Iris pigment epithelial cell (primary cell): ENCODE measurements around the gene PLEK2.
A peak's percentile ranks its signal among the peaks of the same experiment; 100 is the strongest.

Source experiments
- DNase-seq: peaks from one replicate; pipeline ENCODE4 v3.0.0-alpha.2; 2011; ENCODE audit warnings: low read depth

The PLEK2 gene

DNA sequence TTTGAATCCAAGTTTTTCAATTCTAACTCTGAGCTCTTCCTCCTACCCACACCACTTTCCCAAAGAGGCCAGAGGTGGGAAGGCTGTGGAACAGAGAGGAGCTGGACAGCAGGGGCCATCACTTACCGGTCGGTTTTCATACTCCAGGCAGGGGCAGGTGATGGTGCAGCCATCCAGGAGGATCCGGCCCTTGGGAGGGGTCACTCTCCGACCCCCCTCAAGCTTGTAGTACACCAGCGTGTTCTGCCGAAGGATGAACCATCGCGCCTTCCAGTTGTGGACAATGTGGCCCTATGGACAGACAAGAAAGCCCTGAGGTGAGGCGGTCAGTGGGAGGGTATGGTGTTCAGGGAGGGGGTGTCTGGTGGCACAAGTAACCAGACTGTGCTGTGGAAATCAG is 14.4 kb downstream of the PLEK2 start:
- no peak for DNase-seq

DNA sequence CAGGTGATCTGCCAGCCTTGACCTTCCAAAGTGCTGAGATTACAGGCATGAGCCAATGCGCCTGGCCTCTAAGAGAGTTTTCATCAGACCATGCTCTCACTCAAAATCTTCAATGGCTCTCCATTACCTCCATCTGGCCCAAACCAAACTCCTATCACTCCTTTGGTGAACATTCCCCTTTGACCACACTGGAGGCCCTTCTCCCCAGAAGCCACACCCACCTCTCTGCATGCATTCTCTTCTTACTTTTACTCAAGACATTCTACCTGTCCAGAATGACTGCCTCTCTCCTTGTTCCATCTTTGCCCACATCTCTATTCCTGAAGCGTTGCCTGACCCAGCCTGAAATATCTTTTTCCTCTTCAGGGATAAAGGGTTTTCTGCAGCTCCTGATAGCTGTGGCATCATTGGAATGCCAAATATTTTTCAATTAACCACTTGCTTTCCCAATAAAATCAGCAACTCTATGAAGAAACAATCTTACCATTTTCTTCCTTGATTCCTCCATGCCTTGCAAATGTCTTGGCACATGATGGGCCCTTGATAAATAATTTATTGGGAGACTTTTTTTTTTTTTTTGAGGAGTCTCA is 15.5 kb downstream of the PLEK2 start:
- DNase-seq = peak; percentile 47

DNA sequence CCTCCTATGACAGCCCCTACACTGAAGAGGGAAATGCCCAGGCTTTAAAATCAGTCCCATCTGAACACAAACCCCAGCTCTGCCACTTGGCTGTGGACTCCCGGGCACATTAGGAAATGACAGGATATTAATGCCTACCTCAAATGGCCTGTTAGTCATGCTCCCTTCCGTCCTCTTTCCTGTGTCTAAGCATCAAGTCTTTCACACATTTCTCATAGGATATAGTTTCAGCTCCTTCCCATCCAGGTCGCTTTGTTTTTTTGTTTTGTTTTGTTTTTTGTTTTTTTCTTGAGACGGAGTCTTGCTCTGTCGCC is 16.1 kb downstream of the PLEK2 start:
- no peak for DNase-seq

DNA sequence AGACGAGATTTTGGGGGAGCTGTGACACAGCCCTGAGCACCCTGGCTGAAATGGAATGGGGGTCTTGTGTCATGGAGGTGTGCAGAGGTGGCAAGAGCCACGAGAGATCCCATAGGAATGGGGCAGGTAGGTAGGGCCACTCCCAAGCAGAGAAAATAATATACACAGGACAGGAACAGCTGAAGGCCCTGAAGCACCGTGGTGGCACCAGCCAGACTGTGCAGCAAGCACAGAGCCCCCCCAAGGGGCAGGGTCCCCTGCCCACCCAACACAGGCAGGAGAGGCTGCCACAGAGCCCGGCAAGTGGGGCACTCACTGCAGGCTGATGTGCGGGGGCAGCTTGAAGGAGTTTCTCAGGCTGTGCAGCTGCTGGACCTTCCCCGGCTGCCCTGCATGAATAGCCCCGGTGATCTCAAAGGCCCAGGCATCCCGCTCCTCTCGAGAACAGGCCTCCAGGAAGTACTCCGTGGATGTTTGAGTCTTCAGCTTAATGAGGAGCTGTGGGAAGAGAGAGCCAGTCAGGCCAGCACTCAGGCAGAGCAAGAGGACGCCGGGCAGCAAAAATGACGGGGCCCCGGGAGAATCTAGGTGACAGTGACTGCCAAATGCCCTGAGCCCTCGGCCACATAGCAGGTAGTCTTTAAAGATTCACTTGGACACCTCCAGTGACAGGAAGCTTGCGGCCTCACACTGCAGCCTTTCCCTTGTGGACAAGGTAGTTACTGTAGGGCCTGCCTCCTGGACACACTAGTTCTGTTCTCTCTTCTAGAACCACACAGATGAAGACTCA is 16.7 kb downstream of the PLEK2 start:
- DNase-seq = no peak

DNA sequence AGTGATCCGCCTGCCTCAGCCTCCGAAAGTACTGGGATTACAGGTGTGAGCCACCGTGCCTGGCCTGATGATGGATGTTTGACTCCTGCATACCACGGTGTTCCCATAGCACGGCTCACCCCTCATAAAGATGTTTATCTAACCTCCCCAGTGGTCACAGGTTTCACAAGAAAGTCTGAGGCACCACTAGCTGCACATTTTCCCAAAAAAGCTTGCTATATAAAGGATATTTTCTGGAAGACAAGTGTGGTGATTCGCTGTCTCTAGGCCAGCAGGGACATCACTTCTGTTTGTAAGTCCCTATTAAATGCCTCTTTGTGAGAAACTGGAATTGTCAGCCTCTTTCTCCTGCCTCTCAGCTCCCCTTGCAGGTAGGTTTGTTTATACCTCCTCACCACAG is 18.3 kb downstream of the PLEK2 start:
- no peak for DNase-seq

DNA sequence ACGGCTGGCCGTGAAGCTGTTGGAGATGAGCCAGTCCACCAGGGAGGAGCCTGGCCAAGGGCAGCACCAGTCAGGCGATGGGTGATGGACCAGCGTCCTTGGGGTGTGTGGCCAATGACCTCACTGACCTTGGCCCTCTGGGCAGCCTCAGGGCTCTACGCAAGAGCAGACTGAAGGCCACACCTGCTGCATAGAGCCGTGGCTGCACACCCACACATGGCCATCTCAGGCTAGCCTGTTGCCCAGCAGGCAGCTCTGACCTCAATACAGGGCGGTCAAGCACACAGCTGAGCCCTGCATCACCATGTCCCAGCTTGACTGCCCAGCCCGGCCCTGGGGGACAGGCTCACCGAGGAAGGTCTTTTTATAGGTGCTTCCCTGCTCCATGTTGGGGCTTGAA is 19.2 kb downstream of the PLEK2 start:
- no peak for DNase-seq

DNA sequence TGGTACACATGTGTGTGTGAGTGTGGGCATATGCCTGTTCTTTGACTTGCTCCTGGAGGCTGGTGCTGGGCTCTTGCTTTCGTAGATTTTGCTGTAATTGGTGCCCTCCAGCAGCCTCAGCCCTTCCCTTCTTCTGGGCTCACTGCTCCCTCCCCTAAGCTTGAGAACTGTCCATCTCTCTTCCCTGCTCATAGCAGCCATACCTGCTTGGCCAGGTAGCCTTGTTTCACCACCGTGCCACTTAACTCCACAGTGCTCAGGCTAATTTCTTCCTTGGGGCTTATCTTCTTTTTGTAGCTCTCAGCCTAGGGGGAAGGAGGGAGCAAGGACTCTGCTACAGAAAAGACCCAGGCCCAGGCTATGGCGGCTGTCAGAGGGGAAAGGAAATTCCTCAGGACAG is 19.8 kb downstream of the PLEK2 start:
- no peak for DNase-seq

DNA sequence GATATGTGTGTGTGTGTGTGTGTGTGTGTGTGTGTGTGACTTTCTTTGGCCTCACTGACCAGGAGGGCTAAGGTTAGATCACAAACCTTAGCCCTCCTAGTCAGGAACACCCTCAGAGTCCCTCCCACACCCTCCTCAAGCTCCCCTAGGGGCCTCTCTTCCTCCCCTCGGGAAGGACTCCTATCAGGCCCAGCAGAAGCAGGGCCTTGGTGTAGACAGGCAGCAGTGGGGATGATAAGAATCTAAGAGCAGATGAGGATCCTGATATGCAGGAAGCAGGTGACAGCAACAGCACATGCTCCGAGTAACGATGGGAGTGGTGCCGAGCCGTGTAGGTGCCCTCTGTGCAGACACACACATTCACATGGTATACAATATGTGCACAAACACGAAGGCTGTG is 20.7 kb downstream of the PLEK2 start:
- DNase-seq = no peak

DNA sequence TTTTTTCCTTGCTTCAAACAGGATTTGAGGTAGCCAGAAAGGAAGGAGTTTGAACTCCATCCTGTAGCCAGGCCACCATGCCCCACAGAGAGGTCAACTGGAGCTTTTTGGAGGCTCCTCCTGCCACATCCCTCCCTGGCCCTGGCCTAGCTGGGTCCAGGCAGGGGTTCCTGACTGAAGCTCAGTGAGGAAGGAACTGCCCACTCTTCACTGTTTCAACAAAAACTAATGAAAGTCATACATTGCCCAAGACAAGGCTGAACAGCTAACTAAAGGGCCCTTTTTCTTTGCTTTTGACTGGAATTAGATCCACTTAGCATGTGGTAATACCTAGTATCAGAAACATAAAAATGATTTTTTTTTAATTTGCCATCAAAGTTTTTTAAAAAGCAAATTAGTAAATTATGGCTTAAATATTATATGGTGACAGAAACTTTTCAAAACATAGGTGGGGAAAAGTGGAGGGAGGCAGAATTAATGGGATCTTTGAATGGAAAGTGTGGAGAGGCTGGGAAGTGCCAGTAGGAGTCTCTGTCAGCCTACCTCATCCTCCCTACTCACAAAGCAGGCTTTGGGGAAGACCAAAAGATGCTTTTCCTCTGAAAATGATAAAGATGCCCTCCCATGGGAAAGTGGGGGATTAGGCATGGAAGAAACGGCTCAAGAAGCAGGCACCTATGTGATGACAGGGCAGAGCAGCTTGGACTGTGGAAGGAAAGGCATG is 22.0 kb downstream of the PLEK2 start:
- DNase-seq = no peak

DNA sequence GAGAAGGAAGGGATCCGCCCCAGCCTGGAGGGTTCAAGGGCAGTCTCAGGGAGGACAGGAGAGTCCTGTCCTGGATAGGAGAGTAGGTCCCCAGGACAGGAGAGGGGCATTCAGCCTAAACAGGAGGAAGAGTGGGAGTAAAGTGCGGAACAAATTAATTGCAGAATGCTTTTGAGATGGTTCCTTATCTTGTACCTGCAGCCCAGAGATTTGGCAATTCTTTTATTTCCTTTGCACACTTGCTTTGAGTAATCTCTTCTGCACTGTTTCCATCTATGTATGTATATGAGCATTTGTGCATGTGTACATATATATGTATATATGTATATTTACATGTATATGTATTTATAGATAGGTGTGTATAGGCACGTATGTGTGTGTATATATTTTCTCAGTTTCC is 22.7 kb downstream of the PLEK2 start:
- DNase-seq = no peak

DNA sequence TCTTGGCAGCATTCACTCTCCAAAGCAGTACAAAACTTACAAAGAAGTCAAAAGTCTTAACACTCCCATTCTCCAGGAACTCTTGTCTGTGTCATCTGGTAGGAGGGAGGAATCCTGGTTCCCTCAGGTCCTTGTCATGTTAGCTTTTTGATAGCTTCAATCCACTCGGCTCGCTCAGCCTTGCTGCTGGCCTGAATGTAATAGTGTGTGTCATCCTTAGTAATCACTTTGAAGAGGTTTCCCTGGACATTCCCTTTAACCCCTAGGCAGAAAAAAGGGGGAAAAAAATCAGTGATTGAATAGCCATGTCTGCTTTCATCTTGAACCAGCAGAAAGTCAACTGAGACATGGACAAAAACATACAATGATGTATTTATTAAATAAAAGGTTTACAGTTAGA is 24.8 kb downstream of the PLEK2 start:
- DNase-seq = peak; percentile 28

DNA sequence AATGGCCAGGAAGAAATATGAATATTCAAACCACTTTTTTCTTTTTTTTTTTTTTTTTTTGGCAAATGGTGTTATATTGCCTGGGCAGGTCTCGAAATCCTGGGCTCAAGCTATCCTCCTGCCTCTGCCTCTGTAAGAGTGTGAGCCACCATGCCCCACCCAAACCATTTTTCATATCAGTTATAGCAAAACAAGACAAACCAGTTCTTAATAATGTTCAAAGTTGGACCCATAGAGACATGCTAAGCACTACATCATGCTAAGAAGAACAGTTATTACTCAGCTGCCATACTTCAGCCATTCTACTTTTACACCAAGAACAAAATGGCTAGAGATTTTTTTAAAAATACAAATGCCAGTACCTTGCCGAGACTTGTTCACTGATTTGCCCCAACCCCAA is 26.3 kb downstream of the PLEK2 start:
- DNase-seq = no peak

DNA sequence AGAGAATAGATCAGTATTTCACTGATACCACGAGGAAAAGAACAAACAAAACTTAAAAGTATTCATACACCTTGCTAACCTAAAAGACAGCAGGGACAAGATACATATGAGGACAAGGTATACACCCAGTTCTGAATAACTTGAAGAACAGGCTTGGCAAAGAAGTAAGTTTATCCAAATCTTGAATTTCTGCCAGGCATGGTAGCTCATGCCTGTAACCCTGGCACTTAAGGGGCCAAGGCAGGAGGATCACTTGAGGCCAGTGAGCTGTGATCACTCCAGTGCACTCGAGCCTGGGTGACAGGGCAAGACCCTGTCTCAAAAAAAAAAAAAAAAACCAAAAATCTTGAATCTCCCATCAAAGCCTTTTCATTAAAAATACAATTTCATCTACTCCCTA is 26.8 kb downstream of the PLEK2 start:
- no peak for DNase-seq

DNA sequence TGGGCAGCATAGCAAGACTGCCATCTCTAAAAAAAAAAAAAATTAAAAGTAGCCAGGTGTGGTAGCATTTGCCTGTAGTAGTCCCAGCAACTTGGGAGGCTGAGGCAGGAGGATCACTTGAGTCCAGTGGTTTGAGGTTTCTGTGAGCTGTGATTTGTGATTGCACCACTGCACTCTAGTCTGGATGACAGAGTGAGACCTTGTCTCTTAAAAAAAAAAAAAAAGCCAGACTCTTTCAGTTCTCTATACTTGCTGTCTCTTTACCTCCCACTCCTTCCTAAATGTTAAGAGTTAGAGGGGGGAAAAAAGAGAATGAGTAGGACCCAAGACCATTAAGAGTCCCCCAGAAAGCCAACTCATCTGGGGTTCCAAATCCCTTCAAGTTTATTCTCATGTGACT is 34.0 kb downstream of the PLEK2 start:
- DNase-seq = no peak

DNA sequence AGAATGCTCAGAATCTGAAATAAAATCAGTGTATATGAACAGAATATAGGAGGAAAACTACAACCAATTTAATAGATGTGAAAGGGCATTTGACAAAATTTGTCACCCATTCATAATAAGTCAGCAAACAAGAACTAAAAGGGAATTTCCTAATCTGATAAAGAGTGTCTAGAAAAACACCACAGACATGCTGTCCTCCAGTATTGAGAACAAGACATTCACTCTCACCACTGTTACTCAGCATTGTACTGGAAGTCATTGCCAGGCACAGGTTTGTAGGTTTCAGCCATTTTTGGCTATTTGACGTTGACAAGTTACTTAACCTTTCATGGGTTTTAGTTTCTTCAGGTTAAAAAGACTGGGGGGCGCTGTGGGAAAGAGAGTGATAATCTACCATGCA is 38.6 kb downstream of the PLEK2 start:
- peak; percentile 43 for DNase-seq

DNA sequence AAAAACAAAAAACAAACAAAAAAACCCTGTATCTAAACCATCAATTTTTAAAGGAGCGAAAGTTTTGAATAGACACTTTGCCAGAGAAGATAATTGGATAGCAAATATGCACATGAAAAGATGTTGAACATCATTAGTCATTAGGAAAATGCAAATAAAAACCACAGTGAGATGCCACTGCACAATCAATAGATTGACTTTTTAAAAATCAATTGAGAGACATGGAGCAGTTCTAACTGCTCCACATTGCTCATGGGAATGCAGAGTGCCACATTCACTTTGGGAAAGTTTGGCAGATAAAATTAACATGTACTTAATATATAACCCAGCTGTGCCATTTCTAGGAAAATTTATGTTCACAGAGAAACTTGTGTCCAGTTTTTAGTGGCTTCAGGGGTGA is 39.1 kb downstream of the PLEK2 start:
- no peak for DNase-seq

DNA sequence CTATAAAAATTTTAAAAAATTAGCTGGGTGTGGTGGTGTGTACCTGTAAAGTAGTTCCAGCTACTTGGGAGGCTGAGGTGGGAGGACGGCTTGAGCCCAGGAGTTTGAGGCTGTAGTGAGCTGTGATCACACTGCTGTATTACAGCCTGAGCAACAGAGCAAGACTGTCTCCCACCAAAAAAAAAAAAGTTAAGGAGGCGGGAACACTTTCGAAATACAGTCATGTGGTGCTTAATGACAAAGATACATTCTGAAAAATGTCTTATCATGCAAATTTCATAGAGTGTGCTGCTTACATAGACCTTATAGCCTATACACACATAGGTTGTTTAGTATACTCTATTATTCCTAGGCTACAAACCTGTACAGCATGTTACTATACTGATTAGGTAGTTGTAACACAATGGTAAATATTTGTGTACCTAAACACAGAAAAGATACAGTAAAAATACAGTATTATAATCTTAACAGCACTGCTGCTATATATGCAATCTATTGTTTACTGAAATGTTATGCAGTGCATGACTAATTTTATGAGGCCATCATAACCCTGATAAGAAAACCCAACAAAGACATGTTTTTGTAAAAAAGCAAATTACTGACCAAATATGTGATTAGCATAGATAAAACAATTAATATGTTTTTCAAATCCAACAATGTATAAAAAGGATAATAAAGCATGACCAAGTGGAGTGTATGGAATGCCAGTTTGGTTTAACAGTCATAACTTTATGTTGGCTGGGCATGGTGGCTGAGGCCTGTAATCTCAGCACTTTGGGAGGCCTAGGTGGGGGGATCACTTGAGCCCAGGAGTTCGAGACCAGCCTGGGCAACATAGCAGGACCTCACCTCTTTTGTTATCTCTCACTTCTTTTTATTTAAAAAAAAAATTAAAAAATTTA is 40.5 kb downstream of the PLEK2 start:
- DNase-seq = peak; percentile 29

DNA sequence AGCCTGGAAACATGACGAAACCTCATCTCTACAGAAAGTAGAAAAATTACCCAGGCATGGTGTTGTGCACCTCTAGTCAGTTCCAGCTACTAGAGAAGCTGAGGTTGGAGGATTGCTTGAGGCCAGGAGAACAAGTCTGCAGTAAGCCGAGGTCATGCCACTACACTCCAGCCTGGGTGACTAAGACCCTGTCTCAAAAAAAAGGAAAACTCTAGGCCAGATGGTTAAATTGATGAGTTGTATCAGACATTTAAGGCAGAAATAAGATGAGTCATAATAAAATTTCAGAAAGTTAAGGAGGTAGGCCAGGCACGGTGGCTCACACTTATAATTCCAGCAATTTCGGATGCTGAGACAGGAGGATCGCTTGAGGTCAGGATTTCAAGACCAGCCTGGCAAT is 41.1 kb downstream of the PLEK2 start:
- DNase-seq = peak; percentile 61

DNA sequence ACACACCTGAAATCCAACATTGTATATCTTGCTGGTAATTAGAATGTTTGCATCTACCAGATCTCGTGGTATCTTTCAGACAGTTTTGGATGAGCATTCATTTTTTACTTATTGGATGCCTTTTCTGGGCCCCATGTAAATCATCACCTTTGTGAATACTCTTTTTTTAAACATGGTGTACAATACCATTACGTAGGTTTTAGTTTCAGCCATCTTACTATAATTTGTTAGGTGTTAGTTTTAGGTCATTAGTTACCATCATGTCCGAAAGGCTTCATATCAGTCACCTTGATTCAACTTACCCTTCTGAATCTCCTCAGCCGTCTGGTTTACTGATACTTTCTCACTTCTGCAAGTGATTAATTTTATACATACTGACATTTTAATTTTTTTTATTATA is 46.5 kb downstream of the PLEK2 start:
- no peak for DNase-seq

DNA sequence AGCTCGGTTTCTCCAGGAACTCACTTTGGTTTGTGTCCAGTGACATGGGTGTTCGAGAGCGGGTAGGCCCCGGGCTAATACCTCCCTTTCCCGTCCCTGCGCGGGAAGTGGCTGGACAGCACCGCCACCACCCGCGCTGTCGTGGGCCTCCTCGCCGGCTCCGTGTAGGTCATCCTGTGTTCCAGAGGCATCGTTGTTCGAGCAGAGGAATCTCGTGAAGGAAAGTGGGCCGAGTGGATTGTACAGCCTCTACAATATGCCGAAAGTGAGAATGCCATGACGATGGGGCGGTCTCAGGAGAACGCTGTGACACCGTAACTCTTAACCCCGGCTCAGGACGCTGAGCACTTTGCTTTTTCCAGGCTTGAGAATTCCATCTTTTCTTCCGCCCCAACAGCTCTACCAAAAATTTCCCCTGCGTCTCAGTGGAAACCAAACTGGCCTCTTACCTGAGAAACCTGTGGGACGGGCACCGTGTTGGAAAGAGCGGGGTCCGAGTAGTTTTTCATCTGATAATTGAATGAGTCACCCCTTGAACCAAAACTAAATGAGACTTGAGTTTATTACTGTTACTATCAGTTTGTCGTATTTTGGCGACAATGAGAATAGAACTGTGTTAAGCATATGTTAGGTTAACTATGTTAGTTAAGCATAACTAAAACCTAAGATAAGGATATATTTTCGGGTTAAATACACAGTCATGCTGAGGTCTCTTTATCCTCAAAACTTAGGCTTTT is 51.3 kb downstream of the PLEK2 start:
- DNase-seq = no peak

DNA sequence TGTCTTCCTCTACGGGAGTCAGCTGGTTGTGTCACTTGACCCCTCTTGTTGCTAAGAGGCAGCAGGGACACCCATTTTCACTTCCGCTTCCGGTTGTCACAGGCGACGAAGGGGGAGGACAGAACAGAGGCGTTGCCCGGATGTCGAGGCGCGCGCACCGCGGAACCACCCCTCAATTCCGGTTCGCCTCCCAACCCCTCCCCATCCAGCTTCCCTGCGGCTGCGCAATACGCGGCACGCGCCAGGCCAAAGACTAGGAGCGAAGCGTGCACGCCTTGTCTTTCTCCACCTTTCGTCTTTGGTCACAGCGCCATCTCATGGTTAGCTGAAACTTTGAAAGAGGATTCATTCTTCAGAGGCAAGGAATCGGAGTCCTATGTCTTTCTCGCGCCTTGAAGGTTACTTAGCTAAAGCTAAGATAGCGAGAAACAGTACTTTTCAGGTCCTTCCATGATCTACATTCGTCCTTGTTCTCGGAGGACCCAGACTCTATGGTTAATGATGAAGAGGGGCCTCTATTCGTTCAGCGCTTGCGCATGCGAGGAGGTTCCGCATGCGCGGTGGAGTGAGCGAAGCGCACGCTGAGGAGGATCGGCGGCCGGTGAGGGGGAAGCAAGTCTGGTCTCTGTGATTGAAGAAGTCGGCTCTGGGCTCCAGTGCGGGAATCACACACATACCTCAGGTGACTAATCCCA is 52.0 kb downstream of the PLEK2 start, which contains the start of the genes ATP6V1D and EIF2S1:
TSS of gene ATP6V1D (minus strand) at position 30 of the 695 bp plus-strand sequence. CDS start 106 bp downstream, outside the sequence.
TSS of gene EIF2S1 (plus strand) at position 554 of the 695 bp plus-strand sequence. CDS start 4,440 bp downstream, outside the sequence.
- DNase-seq = peak; percentile 99
